Lung (tissue), 12 donors: ENCODE data around the gene NOC2L. TPM values are rescaled to one million over a fixed set of nuclear protein-coding genes. Genes with fewer than 3 reads are reported as not detected.
"Not testable (repeated sequence)": the region's sequence is repeated elsewhere in the genome, so short reads cannot be mapped to it uniquely, and the experiment has no call there.

Experiments used
- ATAC-seq: fragments of 200-7000 bp; cut with Tn5 transposase; one replicate; pipeline ENCODE4 v1.9.1; 2020; ENCODE audit warnings: moderate number of reproducible peaks; ENCODE audit not compliant: insufficient read depth, low FRiP score
- DNase-seq, 3 donors: peaks; one replicate each; pipeline ENCODE4 v3.0.0-alpha.2; 2013 to 2017
- H3K27ac ChIP-seq, 2 donors: one replicate each; pipeline ENCODE4 v1.5.1; 2013; ENCODE audit warnings: mild to moderate bottlenecking in 2 of 2, moderate library complexity in 2 of 2, control low read depth in 1 of 2, inconsistent platforms in 1 of 2, low read depth in 1 of 2, low read length in 1 of 2
- H3K27me3 ChIP-seq, 3 donors: one replicate each; pipeline ENCODE4 v1.5.1; 2013; ENCODE audit warnings: low read length in 2 of 3; ENCODE audit not compliant: control insufficient read depth in 3 of 3, insufficient read depth in 3 of 3
- H3K36me3 ChIP-seq, 4 donors: one replicate each; pipeline ENCODE4 v1.5.1; 2013; ENCODE audit warnings: low read length in 4 of 4, mild to moderate bottlenecking in 1 of 4, moderate library complexity in 1 of 4; ENCODE audit not compliant: control insufficient read depth in 4 of 4, insufficient read depth in 4 of 4
- H3K4me1 ChIP-seq, 5 donors: one replicate each; pipeline ENCODE4 v1.5.1; 2013; ENCODE audit warnings: low read length in 5 of 5, mild to moderate bottlenecking in 2 of 5, moderate library complexity in 1 of 5; ENCODE audit not compliant: control insufficient read depth in 5 of 5, insufficient read depth in 5 of 5
- H3K4me3 ChIP-seq: one replicate; pipeline ENCODE4 v1.5.1; 2013; ENCODE audit warnings: mild to moderate bottlenecking, control low read depth, moderate library complexity
- H3K9ac ChIP-seq, 2 donors: one replicate each; pipeline ENCODE4 v1.5.1; 2013; ENCODE audit warnings: low read length in 2 of 2, control low read depth in 1 of 2; ENCODE audit not compliant: insufficient read depth in 1 of 2
- H3K9me3 ChIP-seq, 4 donors: one replicate each; pipeline ENCODE4 v1.5.1; 2013; ENCODE audit warnings: low read length in 3 of 4, mild to moderate bottlenecking in 1 of 4, moderate library complexity in 1 of 4; ENCODE audit not compliant: control insufficient read depth in 4 of 4, insufficient read depth in 3 of 4
- WGBS, 2 donors: extraction: QIAGEN DNeasy Blood & Tissue Kit; methylation state at CpG; one replicate each; pipeline ENCODE4 v1.1.7; 2013; 5-methylcytosine and 5-hydroxymethylcytosine counted together
- polyA plus RNA-seq, 2 donors: library from polyadenylated mRNA; stranded (reverse); fragments of 200-250 nt; gene quantifications; one replicate each; pipeline ENCODE4 v1.2.1, GENCODE V29; 2013
- total RNA-seq, 2 donors: library from RNA; depleted of rRNA in 1 of 2; stranded (reverse); fragments of >200 nt in 1 of 2; gene quantifications; one replicate each; pipeline ENCODE4 v1.2.1, GENCODE V29; 2014 to 2021
- TF ChIP-seq, protein P1 (sequence below): IDR thresholded peaks from 2 replicates; pipeline ENCODE4 v1.5.1; 2012; ENCODE audit warnings: mild to moderate bottlenecking; ENCODE audit errors: control extremely low read depth, extremely low read depth
- donor health status: control.
- donor health status: control.
- donor health status: Bipolar disorder and iron deficiency.
- donor health status: healthy.
- donor health status: DM: yes; HTN: yes; CAD: no.

NOC2L gene
- total and polyA plus RNA-seq, 4 donors = 39.0 to 86.6 (median 67.7) TPM

DNA sequence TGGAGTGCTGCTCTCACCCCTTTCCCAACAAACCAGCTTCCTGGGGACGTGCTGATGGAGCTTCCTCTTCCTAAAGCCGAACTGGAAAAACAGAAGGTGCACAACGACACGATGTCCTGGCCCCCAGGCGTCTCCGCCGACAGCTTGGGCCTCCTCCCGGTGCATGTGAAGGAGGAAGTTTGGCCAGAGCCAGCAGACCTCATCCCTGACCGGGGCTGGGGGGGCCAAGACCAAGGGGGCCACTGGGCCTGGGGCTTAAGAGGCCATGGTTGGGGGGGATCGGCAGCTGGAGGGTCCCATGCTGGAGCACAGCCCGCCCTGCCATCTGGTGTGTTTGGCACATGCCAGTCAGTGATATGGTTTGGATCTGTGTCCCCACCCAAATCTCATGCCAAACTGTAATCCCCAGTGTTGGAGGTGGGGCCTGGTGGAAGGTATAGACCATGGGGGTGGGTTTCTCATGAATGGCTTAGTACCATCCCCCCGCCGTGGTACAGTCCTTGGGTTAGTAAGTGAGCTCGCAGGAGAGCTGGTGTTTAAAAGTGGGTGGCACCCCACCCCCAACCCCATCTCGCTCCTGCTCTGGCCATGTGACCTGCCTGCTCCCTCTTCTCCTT, 34.4 kb upstream of the NOC2L start:
- H3K27me3 ChIP-seq = peaks cover 0 to 12% (median 0%) of the 10 kb centered on the region in 3 donors
- TF ChIP-seq, protein P1, sequence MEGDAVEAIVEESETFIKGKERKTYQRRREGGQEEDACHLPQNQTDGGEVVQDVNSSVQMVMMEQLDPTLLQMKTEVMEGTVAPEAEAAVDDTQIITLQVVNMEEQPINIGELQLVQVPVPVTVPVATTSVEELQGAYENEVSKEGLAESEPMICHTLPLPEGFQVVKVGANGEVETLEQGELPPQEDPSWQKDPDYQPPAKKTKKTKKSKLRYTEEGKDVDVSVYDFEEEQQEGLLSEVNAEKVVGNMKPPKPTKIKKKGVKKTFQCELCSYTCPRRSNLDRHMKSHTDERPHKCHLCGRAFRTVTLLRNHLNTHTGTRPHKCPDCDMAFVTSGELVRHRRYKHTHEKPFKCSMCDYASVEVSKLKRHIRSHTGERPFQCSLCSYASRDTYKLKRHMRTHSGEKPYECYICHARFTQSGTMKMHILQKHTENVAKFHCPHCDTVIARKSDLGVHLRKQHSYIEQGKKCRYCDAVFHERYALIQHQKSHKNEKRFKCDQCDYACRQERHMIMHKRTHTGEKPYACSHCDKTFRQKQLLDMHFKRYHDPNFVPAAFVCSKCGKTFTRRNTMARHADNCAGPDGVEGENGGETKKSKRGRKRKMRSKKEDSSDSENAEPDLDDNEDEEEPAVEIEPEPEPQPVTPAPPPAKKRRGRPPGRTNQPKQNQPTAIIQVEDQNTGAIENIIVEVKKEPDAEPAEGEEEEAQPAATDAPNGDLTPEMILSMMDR = no peak
- peaks cover 0 to 9% (median 5%) of the 10 kb centered on the region in 5 donors for H3K4me1 ChIP-seq
- H3K4me3 ChIP-seq = no peak overlapping the region
- 71 to 75% methylated on average over 15 of the region's 15 CpGs for WGBS, 2 donors
- no peak overlapping the region for H3K27ac ChIP-seq
- ATAC-seq = no peak
- peaks cover 0 to 8% (median 3%) of the 10 kb centered on the region in 4 donors for H3K9me3 ChIP-seq
- no peak for DNase-seq
- H3K36me3 ChIP-seq = no peaks in the 10 kb centered on the region
- H3K9ac ChIP-seq = no peak overlapping the region

DNA sequence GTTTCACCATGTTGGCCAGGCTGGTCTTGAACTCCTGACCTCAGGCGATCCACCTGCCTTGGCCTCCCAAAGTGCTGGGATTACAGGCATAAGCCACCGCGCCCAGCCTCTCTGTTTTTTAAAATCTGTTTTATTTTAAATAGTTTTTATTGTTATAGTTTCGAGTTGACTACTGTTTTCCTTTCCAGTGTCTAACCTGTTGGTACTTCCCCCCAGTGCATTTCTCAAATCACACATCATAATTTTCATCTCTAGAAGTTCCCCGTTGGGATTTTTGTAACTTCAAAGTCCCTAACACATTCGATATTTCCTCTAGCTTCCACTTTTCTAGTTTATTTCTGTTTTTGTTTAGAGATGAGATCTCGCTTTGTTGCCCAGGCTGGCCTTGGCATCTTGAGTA, 33.3 kb upstream of the NOC2L start:
- Histone ChIP-seq H3K9ac (no peak overlapping the region), H3K27me3 (peaks cover 0 to 5% (median 0%) of the 10 kb centered on the region in 3 donors), H3K9me3 (peaks cover 0 to 8% (median 3%) of the 10 kb centered on the region in 4 donors), H3K36me3 (no peaks in the 10 kb centered on the region), H3K4me1 (peaks cover 0 to 5% (median 0%) of the 10 kb centered on the region in 5 donors), H3K4me3 (no peak overlapping the region), H3K27ac (no peak overlapping the region)
- TF ChIP-seq, protein P1 = no peak
- WGBS, 2 donors = 85 to 91% methylated on average over 7 of the region's 7 CpGs
- no peak for ATAC-seq
- no peak for DNase-seq

DNA sequence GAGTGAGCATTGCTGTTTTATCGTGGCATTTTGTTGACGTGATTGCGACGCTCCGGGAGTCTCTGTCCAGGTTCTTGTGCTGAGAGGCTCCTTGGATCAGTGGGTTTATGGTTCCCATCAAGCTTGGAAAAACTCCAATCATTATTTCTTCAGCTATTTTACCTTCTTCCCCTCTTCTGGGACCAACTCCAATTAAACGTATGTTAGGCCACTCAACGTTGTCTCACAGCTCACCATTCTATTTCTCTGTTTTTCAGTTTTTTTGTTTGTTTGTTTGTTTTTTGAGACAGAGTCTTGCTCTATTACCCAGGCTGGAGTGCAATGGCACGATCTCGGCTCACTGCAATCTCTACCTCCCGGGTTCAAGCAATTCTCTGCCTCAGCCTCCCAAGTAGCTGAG, 32.8 kb upstream of the NOC2L start:
- peaks cover 0 to 8% (median 3%) of the 10 kb centered on the region in 4 donors for H3K9me3 ChIP-seq
- no peak overlapping the region for H3K27ac ChIP-seq
- TF ChIP-seq, protein P1 = no peak
- H3K4me1 ChIP-seq = peaks cover 0 to 5% (median 0%) of the 10 kb centered on the region in 5 donors
- no peak for ATAC-seq
- H3K4me3 ChIP-seq = no peak overlapping the region
- no peaks in the 10 kb centered on the region for H3K36me3 ChIP-seq
- H3K27me3 ChIP-seq = peaks cover 0 to 4% (median 0%) of the 10 kb centered on the region in 3 donors
- DNase-seq = no peak
- 94 to 95% methylated on average over 10 of the region's 10 CpGs for WGBS, 2 donors
- H3K9ac ChIP-seq = no peak overlapping the region

DNA sequence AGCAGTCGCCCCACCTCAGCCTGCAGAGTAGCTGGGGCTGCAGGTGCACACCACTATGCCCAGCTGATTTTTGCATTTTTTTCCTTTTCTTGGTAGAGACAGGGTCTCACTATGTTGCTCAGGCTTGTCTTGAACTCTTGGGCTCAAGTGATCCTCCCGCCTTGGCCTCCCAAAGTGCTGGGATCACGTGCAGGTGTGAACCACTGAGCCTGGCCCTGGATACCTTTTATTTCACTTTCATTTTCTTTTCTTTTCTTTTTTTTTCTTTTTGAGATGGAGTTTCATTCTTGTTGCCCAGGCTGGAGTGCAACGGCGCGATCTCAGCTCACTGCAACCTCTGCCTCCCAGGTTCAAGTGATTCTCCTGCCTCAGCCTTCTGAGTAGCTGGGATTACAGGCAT, 32.2 kb upstream of the NOC2L start:
- ATAC-seq, H3K27me3 ChIP-seq, H3K27ac ChIP-seq, H3K4me3 ChIP-seq, H3K9me3 ChIP-seq, H3K9ac ChIP-seq, H3K4me1 ChIP-seq, DNase-seq, H3K36me3 ChIP-seq: not testable (repeated sequence)
- 93 to 94% methylated on average over 6 of the region's 6 CpGs for WGBS, 2 donors

DNA sequence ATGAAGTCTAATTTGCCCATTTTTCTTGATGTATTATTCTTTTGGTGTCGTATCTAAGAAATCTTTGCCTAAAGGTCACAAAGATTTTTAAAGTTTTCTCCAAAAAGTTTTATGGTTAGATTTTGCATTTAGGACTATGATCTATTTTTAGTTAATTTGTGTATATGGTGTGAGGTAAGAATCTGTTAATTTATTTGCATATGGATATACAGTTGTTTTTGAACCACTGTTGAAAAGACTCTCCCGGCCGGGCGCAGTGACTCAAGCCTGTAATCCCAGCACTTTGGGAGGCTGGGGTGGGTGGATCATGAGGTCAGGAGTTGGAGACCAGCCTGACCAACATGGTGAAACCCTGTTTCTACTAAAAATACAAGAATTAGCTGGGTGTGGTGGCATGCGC, 29.0 kb upstream of the NOC2L start:
- H3K4me3 ChIP-seq, H3K27ac ChIP-seq, H3K36me3 ChIP-seq, ATAC-seq, H3K4me1 ChIP-seq, H3K9me3 ChIP-seq, H3K9ac ChIP-seq, DNase-seq: not testable (repeated sequence)
- 89 to 93% methylated on average over 5 of the region's 5 CpGs for WGBS, 2 donors
- peaks cover 1 to 12% (median 4%) of the 10 kb centered on the region in 3 donors for H3K27me3 ChIP-seq
